Head of caudate nucleus (tissue), 42 donors: Measurements from ENCODE around the gene ZNF24.

Experiments used
- DNase-seq, 42 donors: peaks; one replicate each; pipeline versions ENCODE4 v3.0.0 to v3.0.0-alpha.2; 2020 to 2021; ENCODE audit warnings: mixed read lengths in 7 of 42
- intact Hi-C: fragments of 100-400 bp; cut with DNase I; formaldehyde crosslinking; loops from one replicate; pipeline ENCODE4 v1.15.0; 2022

The ZNF24 gene

GRCh38 chr18:35343936-35344735 lies at the start of gene ZNF24:
Gene ZNF24 (minus strand): TSS chr18:35344420. CDS start chr18:35340650, 3,770 bp downstream.
- intact Hi-C loops = loop anchor here (1.0 to 2.0 kb wide), 2 partner anchors 54 to 103 kb away; partner anchors contain the start of genes ZNF397 and ZSCAN30
- DNase-seq = peak; percentile 94 to 99 (median 97)

- no peak for DNase-seq
- intact Hi-C loops = no loop called here
These were observed 49.5 kb upstream of the ZNF24 start for GRCh38 chr18:35393716-35394115.

- intact Hi-C loops = no loop called here
- no peak for DNase-seq
These were observed 48.2 kb upstream of the ZNF24 start for GRCh38 chr18:35392375-35392774.

- no peak for DNase-seq
- intact Hi-C loops = no loop called here
These were observed 46.9 kb upstream of the ZNF24 start for GRCh38 chr18:35390951-35391700.

- intact Hi-C loops = no loop called here
- DNase-seq = peak in 1 of 42 donors; percentile 28
These were observed 44.9 kb upstream of the ZNF24 start for GRCh38 chr18:35389095-35389618.

- no peak for DNase-seq
- intact Hi-C loops = no loop called here
These were observed 42.9 kb upstream of the ZNF24 start for GRCh38 chr18:35387152-35387571.

- DNase-seq = peak; percentile 33 to 91 (median 74)
- intact Hi-C loops = no loop called here
These were observed 42.4 kb upstream of the ZNF24 start for GRCh38 chr18:35386600-35387100.

- no peak for DNase-seq
- intact Hi-C loops = no loop called here
These were observed 38.9 kb upstream of the ZNF24 start for GRCh38 chr18:35383136-35383535.

- intact Hi-C loops = no loop called here
- no peak for DNase-seq
These were observed 35.2 kb upstream of the ZNF24 start for GRCh38 chr18:35379421-35379820.

- no peak for DNase-seq
- intact Hi-C loops = no loop called here
These were observed 34.3 kb upstream of the ZNF24 start for GRCh38 chr18:35378574-35378896.

- intact Hi-C loops = no loop called here
- no peak for DNase-seq
These were observed 33.8 kb upstream of the ZNF24 start for GRCh38 chr18:35377875-35378573.

- intact Hi-C loops = no loop called here
- DNase-seq = peak; percentile 67 to 91 (median 81)
These were observed 32.8 kb upstream of the ZNF24 start, which contains the start of gene ZNF396 for GRCh38 chr18:35376742-35377695. Gene ZNF396 (minus strand): TSS chr18:35377337. CDS start chr18:35374292, 3,045 bp downstream.

- DNase-seq = peak in 26 of 42 donors; percentile 3 to 52 (median 18)
These were observed 32.1 kb upstream of the ZNF24 start for GRCh38 chr18:35376393-35376741.

GRCh38 chr18:35374708-35375107 lies 30.5 kb upstream of the ZNF24 start:
- intact Hi-C loops = no loop called here
- no peak for DNase-seq

More at GRCh38 chr18:35376393-35376741, 32.1 kb upstream of the ZNF24 start:
- intact Hi-C loops = no loop called here

- no peak for DNase-seq
- intact Hi-C loops = no loop called here
These were observed 27.4 kb upstream of the ZNF24 start for GRCh38 chr18:35371412-35372195.

GRCh38 chr18:35369126-35369525 lies 24.9 kb upstream of the ZNF24 start:
- intact Hi-C loops = no loop called here

GRCh38 chr18:35368595-35368994 lies 24.4 kb upstream of the ZNF24 start:
- no peak for DNase-seq
- intact Hi-C loops = no loop called here

More at GRCh38 chr18:35369126-35369525, 24.9 kb upstream of the ZNF24 start:
- DNase-seq = no peak
